OCI-LY3 (cell line): ENCODE results near the gene GPR107.

ENCODE experiments used
- CTCF ChIP-seq: fragments of 200-600, 300-600 bp; sonication (generic); IDR thresholded peaks from 2 replicates; pipeline ENCODE4 v1.5.1; 2014; ENCODE audit warnings: antibody characterized with exemption, low read length, low read depth
- EZH2phosphoT487 ChIP-seq: fragments of 200-600 bp; shearing (Covaris generic); IDR thresholded peaks from 2 replicates; pipeline ENCODE4 v1.6.1; 2018; ENCODE audit warnings: antibody characterized with exemption, mixed run types, low read depth

- TF ChIP-seq CTCF (no peak), EZH2phosphoT487 (no peak)
Observed at GRCh38 chr9:130159915-130160670, 106.4 kb downstream of the GPR107 start.
